Activated T-cell treated with anti-CD3 and anti-CD28 coated beads, Interleukin-2, amount 50 U/mL, for 24 hours (primary cell): Measurements from ENCODE around the gene CNTD1.
"Not testable (repeated sequence)": the region's sequence is repeated elsewhere in the genome, so short reads cannot be mapped to it uniquely, and the experiment has no call there.

Source experiments
- DNase-seq: peaks from one replicate; pipeline ENCODE4 v3.0.0-alpha.2; 2020
- H3K27ac Mint-ChIP-seq: 2 replicates; pipeline ENCODE4 v1.8.0; 2020; ENCODE audit warnings: mild to moderate bottlenecking, mixed read lengths
- H3K27me3 Mint-ChIP-seq: 2 replicates; pipeline ENCODE4 v1.8.0; 2020; ENCODE audit warnings: mixed read lengths
- H3K36me3 Mint-ChIP-seq: 2 replicates; pipeline ENCODE4 v1.8.0; 2020; ENCODE audit warnings: low read depth, mixed read lengths
- H3K4me1 Mint-ChIP-seq: 2 replicates; pipeline ENCODE4 v1.8.0; 2020; ENCODE audit warnings: low read depth, mixed read lengths
- H3K4me3 Mint-ChIP-seq: 2 replicates; pipeline ENCODE4 v1.8.0; 2020; ENCODE audit warnings: mild to moderate bottlenecking, moderate library complexity, mixed read lengths
- H3K9me3 Mint-ChIP-seq: 2 replicates; pipeline ENCODE4 v1.8.0; 2020; ENCODE audit warnings: mixed read lengths

The CNTD1 gene

DNA sequence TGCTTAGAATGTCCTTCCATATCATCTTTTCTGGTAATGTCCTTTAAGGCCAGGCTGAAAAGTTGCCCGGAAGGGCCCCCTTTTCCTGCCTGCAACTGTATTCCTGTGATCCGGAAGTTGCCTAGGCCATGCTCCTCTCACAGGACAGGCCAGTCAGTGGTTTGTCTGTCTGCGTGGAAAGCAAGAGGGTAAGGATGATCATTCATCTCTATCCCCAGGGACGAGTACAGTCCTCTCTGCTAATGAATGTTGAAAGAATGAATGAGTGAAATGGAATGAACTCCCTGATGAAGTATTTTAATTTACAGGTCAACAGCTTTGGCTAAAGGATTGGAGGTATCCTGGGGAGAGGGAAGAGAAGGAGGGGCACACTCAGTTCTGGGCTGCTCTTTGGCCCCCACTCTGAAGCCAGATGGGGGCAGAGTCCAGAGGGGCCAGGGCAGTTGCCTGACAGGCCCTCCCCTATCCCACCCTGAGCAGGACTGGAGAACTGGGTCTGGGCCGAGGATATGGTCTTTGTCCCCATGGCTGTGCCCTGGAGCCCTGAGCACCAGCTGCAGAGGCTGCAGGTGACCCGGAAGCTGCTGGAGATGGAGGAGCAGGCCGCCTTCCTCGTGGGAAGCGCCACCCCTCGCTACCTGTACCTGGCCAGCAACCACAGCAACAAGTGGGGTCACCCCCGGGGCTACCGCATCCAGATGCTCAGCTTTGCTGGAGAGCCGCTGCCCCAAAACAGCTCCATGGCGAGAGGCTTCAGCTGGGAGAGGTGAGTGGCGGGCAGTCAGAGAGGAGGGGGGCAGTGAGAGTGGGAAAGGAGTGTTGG lies 55.5 kb downstream of the CNTD1 start:
- no peak for DNase-seq
- Mint-ChIP-seq H3K36me3 (no peaks in the 10 kb centered on the region), H3K4me3 (no peak overlapping the region), H3K4me1 (no peaks in the 10 kb centered on the region), H3K27me3 (peaks cover 2% of the 10 kb centered on the region), H3K27ac (no peak overlapping the region), H3K9me3 (no peaks in the 10 kb centered on the region)

DNA sequence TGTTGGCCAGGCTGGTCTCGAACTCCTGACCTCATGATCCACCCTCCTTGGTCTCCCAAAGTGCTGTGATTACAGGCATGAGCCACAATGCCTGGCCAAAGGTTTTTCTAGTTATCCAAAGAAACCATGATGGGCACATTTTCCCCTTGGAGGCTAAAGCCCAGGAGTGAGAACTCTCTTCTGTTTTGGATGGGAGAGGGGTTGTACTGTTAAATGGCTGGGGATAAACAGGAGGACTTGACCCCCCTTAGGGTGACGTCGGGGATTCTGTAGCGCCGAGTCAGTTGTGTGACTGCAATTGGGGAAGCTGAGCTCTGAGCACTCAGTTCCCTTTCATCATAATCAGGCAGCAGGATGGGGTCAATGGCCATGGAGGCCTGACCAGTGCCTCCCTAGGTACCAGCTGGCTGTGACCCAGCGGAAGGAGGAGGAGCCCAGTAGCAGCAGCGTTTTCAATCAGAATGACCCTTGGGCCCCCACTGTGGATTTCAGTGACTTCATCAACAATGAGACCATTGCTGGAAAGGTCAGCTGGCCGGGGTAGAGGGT lies 56.5 kb downstream of the CNTD1 start:
- no peak overlapping the region for H3K4me3 Mint-ChIP-seq
- H3K27ac Mint-ChIP-seq: no peak overlapping the region
- no peaks in the 10 kb centered on the region for H3K36me3 Mint-ChIP-seq
- H3K4me1 Mint-ChIP-seq: no peaks in the 10 kb centered on the region
- H3K9me3 Mint-ChIP-seq: no peaks in the 10 kb centered on the region
- no peak for DNase-seq
- peaks cover 2% of the 10 kb centered on the region for H3K27me3 Mint-ChIP-seq

DNA sequence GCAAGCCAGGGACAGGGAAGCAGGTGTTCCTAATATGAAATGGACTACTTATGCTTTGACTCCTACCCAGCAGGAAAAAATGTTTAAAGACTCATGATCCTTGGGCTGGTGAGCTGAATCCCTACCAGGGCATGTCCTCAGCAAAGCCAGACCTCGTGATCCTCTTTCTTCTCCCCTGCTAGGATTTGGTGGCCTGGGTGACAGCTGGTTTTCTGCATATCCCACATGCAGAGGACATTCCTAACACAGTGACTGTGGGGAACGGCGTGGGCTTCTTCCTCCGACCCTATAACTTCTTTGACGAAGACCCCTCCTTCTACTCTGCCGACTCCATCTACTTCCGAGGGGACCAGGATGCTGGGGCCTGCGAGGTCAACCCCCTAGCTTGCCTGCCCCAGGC lies 57.4 kb downstream of the CNTD1 start:
- not testable (repeated sequence) for H3K9me3 Mint-ChIP-seq, H3K36me3 Mint-ChIP-seq, H3K4me3 Mint-ChIP-seq, H3K27ac Mint-ChIP-seq, H3K4me1 Mint-ChIP-seq, DNase-seq, H3K27me3 Mint-ChIP-seq

DNA sequence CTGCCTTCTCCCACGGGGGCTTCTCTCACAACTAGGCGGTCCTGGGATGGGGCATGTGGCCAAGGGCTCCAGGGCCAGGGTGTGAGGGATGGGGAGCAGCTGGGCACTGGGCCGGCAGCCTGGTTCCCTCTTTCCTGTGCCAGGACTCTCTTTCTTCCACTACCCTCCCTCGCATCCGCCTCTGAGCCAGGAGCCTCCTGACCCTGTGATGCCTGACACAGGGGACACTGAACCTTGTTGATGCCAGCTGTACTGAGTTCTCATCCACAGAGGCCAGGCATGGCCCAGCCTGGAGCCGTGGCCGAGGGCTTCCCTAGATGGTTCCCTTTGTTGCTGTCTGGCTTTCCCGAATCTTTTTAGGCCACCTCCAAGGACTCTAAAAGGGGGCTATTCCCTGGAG lies 57.9 kb downstream of the CNTD1 start:
- H3K4me3 Mint-ChIP-seq, H3K9me3 Mint-ChIP-seq, H3K36me3 Mint-ChIP-seq, H3K4me1 Mint-ChIP-seq, H3K27ac Mint-ChIP-seq, H3K27me3 Mint-ChIP-seq, DNase-seq: not testable (repeated sequence)

DNA sequence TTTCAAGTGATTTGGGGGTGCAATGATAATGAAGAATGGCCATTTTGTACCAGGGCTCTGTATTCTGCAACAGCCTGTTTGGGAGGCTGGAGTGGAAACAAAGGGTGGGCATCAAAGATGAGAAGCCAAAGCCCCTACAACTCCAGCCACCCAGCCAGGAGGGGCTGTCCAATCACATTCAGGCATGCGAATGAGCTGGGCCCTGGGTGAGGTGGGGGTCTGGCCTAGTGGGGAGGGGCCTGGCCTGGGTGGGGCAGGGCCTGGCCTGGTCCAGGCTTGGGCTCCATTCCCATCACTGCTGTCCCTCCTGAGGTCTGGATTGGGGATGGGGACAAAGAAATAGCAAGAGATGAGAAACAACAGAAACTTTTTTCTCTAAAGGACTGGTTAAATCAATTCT lies 58.7 kb downstream of the CNTD1 start:
- Mint-ChIP-seq H3K4me3 (no peak overlapping the region), H3K36me3 (no peaks in the 10 kb centered on the region), H3K9me3 (no peaks in the 10 kb centered on the region), H3K27ac (no peak overlapping the region), H3K4me1 (no peaks in the 10 kb centered on the region), H3K27me3 (peaks cover 2% of the 10 kb centered on the region)
- no peak for DNase-seq
